Esophagus squamous epithelium (tissue), 5 donors: Measurements from ENCODE around the gene RANBP1. TPM values are rescaled to one million over a fixed set of nuclear protein-coding genes. Genes with fewer than 3 reads are reported as not detected.

Source experiments
- DNase-seq: peaks from one replicate; lab custom pipeline; 2025; lab: John Stamatoyannopoulos, UW
- H3K27ac ChIP-seq, 4 donors: fragments of 200-600 bp; sonication (generic); one replicate each; pipeline ENCODE4 v1.5.1; 2016 to 2019; ENCODE audit warnings: mild to moderate bottlenecking in 1 of 4
- H3K27me3 ChIP-seq, 4 donors: fragments of 200-600 bp; sonication (generic); 1 replicate in 3 of 4; 2 replicates in 1 of 4; pipeline versions ENCODE4 v1.5.1 to v1.6.0; 2017 to 2021; ENCODE audit warnings: antibody characterized with exemption in 1 of 4
- H3K36me3 ChIP-seq, 3 donors: fragments of 200-600 bp; sonication (generic); one replicate each; pipeline ENCODE4 v1.5.1; 2016 to 2019
- H3K4me1 ChIP-seq, 3 donors: fragments of 200-600 bp; sonication (generic); one replicate each; pipeline ENCODE4 v1.5.1; 2017 to 2019
- H3K4me3 ChIP-seq, 4 donors: fragments of 200-600 bp; sonication (generic); 1 replicate in 3 of 4; 2 replicates in 1 of 4; pipeline ENCODE4 v1.5.1; 2016 to 2019; ENCODE audit warnings: mild to moderate bottlenecking in 2 of 4, moderate library complexity in 1 of 4
- H3K9me3 ChIP-seq, 3 donors: fragments of 200-600 bp; sonication (generic); one replicate each; pipeline ENCODE4 v1.5.1; 2016 to 2019
- POLR2A ChIP-seq, 4 donors: fragments of 450-650 bp; IDR thresholded peaks; one replicate each; pipeline ENCODE4 v1.6.1; 2017; ENCODE audit warnings: antibody characterized with exemption in 4 of 4, mild to moderate bottlenecking in 4 of 4, moderate library complexity in 3 of 4
- WGBS, 2 donors: methylation state at CpG; one replicate each; pipeline ENCODE4 v1.1.5; 2018; 5-methylcytosine and 5-hydroxymethylcytosine counted together
- intact Hi-C: fragments of 100-400 bp; cut with DNase I; formaldehyde crosslinking; loops from one replicate; pipeline ENCODE4 v1.15.0; 2022
- total RNA-seq, 4 donors: library from RNA; depleted of rRNA; stranded (reverse); fragments of >200 nt; gene quantifications; one replicate each; pipeline ENCODE4 v1.1.0, GENCODE V29; 2016
- TF ChIP-seq, protein P1 (sequence below), 6 experiments: fragments of 450-650 bp in 4 of 6; fragments of 200-600 bp in 2 of 6; sonication (generic) in 2 of 6; IDR thresholded peaks; one replicate each; pipeline ENCODE4 v1.5.1; 2016 to 2019; ENCODE audit warnings: antibody characterized with exemption in 6 of 6, mild to moderate bottlenecking in 4 of 6, moderate library complexity in 4 of 6
- donor health status: DM: yes; HTN: yes; CAD: no.

The RANBP1 gene
- total RNA-seq, 4 donors from 2014 or later: 178 to 358 (median 212) TPM

DNA sequence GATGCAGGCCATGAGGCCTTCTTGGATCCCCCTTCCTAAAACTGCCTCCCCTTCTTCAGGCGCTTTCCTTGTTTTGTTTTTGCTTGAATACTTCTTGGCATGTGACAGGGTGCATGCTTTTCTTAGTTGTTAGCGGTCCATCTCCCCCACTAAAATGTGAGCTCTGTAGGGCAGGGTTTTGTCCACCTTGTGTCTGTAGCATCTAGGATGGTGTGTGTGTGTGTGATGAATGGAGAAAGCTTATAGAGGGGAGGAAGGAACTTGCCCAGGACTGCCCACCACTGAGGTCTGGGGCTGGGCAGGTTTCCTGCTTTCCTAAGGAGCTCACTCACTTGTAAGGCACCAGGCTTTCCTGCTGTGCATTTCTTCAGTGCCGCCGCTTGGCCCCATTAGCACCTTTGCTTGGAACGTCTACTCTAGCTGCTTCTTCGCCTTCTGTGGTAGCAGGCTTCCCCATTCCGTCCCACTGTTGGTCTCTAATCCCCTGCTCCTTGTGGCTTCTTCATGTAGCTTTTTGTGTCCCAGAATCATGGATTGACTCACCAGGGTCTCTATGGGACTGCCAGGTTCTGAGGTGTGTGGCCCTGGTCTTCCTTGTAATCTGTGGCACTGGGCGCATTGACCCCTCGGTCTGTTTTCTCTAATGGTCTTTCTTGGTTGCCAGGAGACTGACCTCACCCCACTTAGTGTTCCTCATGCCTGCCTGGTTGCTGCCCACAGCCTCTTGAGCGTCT is 32.6 kb upstream of the RANBP1 start:
- Histone ChIP-seq H3K36me3 (peaks cover 27 to 32% (median 29%) of the 10 kb centered on the region in 3 donors), H3K9me3 (no peaks in the 10 kb centered on the region), H3K4me1 (peaks cover 28 to 55% (median 42%) of the 10 kb centered on the region in 3 donors), H3K4me3 (no peak overlapping the region), H3K27ac (peak overlapping the region in 1 of 4 donors; percentile 18), H3K27me3 (no peaks in the 10 kb centered on the region)
- no peak for TF ChIP-seq POLR2A (IDR thresholded peaks at IDR 0.05)
- TF ChIP-seq, protein P1, sequence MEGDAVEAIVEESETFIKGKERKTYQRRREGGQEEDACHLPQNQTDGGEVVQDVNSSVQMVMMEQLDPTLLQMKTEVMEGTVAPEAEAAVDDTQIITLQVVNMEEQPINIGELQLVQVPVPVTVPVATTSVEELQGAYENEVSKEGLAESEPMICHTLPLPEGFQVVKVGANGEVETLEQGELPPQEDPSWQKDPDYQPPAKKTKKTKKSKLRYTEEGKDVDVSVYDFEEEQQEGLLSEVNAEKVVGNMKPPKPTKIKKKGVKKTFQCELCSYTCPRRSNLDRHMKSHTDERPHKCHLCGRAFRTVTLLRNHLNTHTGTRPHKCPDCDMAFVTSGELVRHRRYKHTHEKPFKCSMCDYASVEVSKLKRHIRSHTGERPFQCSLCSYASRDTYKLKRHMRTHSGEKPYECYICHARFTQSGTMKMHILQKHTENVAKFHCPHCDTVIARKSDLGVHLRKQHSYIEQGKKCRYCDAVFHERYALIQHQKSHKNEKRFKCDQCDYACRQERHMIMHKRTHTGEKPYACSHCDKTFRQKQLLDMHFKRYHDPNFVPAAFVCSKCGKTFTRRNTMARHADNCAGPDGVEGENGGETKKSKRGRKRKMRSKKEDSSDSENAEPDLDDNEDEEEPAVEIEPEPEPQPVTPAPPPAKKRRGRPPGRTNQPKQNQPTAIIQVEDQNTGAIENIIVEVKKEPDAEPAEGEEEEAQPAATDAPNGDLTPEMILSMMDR (IDR thresholded peaks at IDR 0.05): no peak
- intact Hi-C loops: no loop called here
- 76 to 80% methylated on average over 9 to 10 of the region's 10 CpGs for WGBS, 2 donors
- no peak for DNase-seq

DNA sequence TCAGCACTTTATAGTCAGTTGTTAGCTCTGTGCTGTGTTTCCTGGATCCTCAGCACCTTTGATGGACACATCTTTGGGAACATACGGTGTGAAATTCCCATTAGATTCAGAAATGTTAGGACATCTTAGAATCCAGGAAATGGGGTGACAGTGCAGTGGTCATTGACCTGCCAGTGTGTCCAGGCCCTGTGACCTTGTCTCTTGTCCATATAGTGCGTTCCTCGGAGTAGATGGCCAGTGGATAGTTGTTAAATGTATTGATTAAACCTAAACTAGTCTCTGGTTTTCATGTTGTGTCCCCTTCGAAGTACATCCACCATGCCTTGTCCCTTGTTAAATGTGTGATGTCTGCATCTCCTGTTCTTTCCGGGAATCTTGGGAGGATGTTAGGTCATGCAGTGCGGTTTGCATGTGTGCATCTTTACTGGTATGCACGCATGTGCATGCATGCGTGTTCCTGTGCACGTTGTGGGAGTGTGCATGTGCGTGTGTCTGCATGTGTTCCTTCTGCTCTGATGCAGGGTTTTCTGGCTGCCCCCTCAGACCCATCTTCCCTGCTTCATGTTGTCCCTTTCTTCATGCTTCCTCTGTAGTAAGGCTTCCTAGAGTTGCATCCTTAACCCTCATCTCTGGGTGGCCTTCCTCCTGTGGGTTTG is 31.9 kb upstream of the RANBP1 start:
- H3K27ac ChIP-seq: no peak overlapping the region
- no peaks in the 10 kb centered on the region for H3K27me3 ChIP-seq
- peaks cover 33 to 39% (median 33%) of the 10 kb centered on the region in 3 donors for H3K36me3 ChIP-seq
- intact Hi-C loops: no loop called here
- no peaks in the 10 kb centered on the region for H3K9me3 ChIP-seq
- 60 to 78% methylated on average over 10 of the region's 10 CpGs for WGBS, 2 donors
- TF ChIP-seq POLR2A (IDR thresholded peaks at IDR 0.05): no peak
- TF ChIP-seq, protein P1 (IDR thresholded peaks at IDR 0.05): no peak
- no peak overlapping the region for H3K4me3 ChIP-seq
- no peak for DNase-seq
- H3K4me1 ChIP-seq: peaks cover 28 to 53% (median 42%) of the 10 kb centered on the region in 3 donors

DNA sequence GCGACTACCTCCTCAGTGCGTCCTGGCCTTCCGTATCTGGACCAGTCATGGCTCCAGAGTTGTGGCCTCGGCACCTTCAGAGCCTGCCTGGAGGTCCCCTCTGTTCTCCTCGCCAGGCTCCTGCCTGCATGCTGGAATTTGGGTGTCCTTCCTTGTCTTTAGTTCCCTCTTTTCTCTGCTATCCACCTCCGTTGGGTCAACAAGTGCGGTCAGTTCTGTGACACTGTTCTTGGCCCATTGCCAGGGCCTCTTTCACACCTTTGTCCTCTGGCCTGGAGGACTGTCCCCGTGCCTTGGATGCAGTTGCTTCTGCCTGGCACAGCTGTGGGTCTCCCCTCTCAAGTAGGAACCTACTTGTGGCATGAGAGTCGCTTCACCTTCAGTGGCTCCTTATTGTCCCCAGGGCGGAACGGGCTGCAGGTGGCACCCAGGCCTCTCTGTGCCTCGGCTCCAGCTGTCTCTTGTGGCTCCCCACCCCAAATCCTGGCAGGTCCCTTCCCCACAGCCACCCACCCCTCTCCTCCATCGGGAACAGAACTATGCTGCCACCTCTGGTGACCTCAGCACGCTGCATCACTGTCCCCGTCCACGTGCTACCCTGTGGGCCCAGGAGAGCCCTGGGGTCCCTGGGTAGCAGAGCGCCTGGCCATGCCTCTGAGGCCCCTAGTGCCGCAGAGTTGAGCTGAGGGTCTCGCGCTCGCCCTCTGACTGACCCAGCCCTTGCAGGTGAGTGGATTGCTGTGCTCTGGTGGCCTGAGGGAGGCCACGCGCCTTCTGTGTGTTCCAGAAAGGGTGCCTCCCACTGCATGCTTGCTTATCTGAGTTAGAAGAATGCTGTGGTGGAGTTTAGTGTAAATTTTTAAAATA is 31.1 kb upstream of the RANBP1 start:
- no peak for DNase-seq

DNA sequence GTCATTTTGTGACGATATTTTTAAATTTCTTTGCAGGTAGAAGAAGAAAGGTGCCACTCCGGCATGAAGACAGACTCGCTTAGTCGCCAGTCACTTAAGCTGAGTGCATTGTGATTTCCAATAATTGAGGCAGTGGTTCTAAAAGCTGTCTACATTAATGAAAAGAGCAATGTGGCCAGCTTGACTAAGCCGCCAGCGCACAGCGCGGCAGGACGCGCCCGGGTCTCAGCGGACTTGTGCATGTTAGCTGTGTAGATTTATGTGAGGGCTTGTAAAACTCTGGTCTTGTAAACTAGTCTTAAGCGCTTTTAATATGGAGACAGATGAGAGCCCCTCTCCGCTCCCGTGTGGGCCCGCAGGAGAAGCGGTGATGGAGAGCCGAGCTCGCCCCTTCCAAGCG is 30.3 kb upstream of the RANBP1 start:
- no peak for DNase-seq
- peaks cover 45 to 55% (median 46%) of the 10 kb centered on the region in 3 donors for H3K36me3 ChIP-seq
- intact Hi-C loops: no loop called here
- no peaks in the 10 kb centered on the region for H3K27me3 ChIP-seq
- H3K4me3 ChIP-seq: no peak overlapping the region
- peaks cover 20 to 46% (median 37%) of the 10 kb centered on the region in 3 donors for H3K4me1 ChIP-seq
- H3K27ac ChIP-seq: no peak overlapping the region
- TF ChIP-seq, protein P1 (IDR thresholded peaks at IDR 0.05): no peak
- no peak for TF ChIP-seq POLR2A (IDR thresholded peaks at IDR 0.05)
- no peaks in the 10 kb centered on the region for H3K9me3 ChIP-seq
- WGBS, 2 donors: 95 to 97% methylated on average over 17 to 18 of the region's 20 CpGs

More for the DNA sequence above, 31.1 kb upstream of the RANBP1 start:
- 76 to 77% methylated on average over 9 to 15 of the region's 23 CpGs for WGBS, 2 donors
- H3K36me3 ChIP-seq: peaks cover 39 to 46% (median 40%) of the 10 kb centered on the region in 3 donors
- peaks cover 23 to 48% (median 37%) of the 10 kb centered on the region in 3 donors for H3K4me1 ChIP-seq
- no peaks in the 10 kb centered on the region for H3K9me3 ChIP-seq
- TF ChIP-seq, protein P1 (IDR thresholded peaks at IDR 0.05): peak in 1 of 6 experiments; percentile 35
- no peak for TF ChIP-seq POLR2A (IDR thresholded peaks at IDR 0.05)
- no peak overlapping the region for H3K27ac ChIP-seq
- no peaks in the 10 kb centered on the region for H3K27me3 ChIP-seq
- intact Hi-C loops: no loop called here
- no peak overlapping the region for H3K4me3 ChIP-seq
